ENCODE measurements around the gene ITGA11. TPM values are rescaled to one million over a fixed set of nuclear protein-coding genes. Genes with fewer than 3 reads are reported as not detected.

The ITGA11 gene
- total and polyA plus RNA-seq, 9 donors, result 1.2 to 34.5 (median 4.4) TPM

GRCh38 chr15:68386587-68387288 lies 45.2 kb downstream of the ITGA11 start:
- TF ChIP-seq CTCF (IDR thresholded peaks at IDR 0.05), result no peak
- TF ChIP-seq POLR2A (IDR thresholded peaks at IDR 0.05), result no peak
- TF ChIP-seq EP300 (IDR thresholded peaks at IDR 0.05), result no peak
- Histone ChIP-seq H3K4me1 (ENCODE audit: insufficient read depth) (peaks cover 5% of the 10 kb centered on the region), H3K4me3 (no peak overlapping the region), H3K36me3 (no peaks in the 10 kb centered on the region), H3K27me3 (no peaks in the 10 kb centered on the region), H3K27ac (no peak overlapping the region), H3K9me3 (no peaks in the 10 kb centered on the region)
- intact Hi-C loops (cut with DNase I), result loop anchor here in 1 of 4 donors (10.0 kb wide), 1 partner anchor 132 kb away; no protein-coding TSS in a partner anchor
- 87 to 90% (median 90%) methylated on average over 9 of the region's 9 CpGs for WGBS, 3 donors
- DNase-seq, result peak in 2 of 5 donors; percentile 1 to 14

GRCh38 chr15:68385671-68386586 lies 46.0 kb downstream of the ITGA11 start:
- H3K27ac ChIP-seq, result no peak overlapping the region
- H3K36me3 ChIP-seq, result no peaks in the 10 kb centered on the region
- 95 to 97% (median 96%) methylated on average over 8 of the region's 8 CpGs for WGBS, 3 donors
- intact Hi-C loops (cut with DNase I), result loop anchor here in 1 of 4 donors (10.0 kb wide), 1 partner anchor 131 kb away; no protein-coding TSS in a partner anchor
- TF ChIP-seq CTCF (IDR thresholded peaks at IDR 0.05) (no peak), POLR2A (IDR thresholded peaks at IDR 0.05) (no peak)
- peaks cover 5% of the 10 kb centered on the region for H3K4me1 ChIP-seq (ENCODE audit: insufficient read depth)
- H3K27me3 ChIP-seq, result no peaks in the 10 kb centered on the region
- peak in 3 of 5 donors; percentile 4 to 16 (median 8) for DNase-seq
- no peaks in the 10 kb centered on the region for H3K9me3 ChIP-seq
- no peak overlapping the region for H3K4me3 ChIP-seq

GRCh38 chr15:68385240-68385561 lies 46.8 kb downstream of the ITGA11 start:
- no peaks in the 10 kb centered on the region for H3K27me3 ChIP-seq
- TF ChIP-seq POLR2A (IDR thresholded peaks at IDR 0.05) (no peak), CTCF (IDR thresholded peaks at IDR 0.05) (no peak), EP300 (IDR thresholded peaks at IDR 0.05) (no peak)
- peak overlapping the region in 1 of 2 donors; percentile 29 for H3K27ac ChIP-seq
- H3K4me3 ChIP-seq, result no peak overlapping the region
- peaks cover 5% of the 10 kb centered on the region for H3K4me1 ChIP-seq (ENCODE audit: insufficient read depth)
- intact Hi-C loops (cut with DNase I), result loop anchor here in 1 of 4 donors (10.0 kb wide), 1 partner anchor 130 kb away; no protein-coding TSS in a partner anchor
- WGBS, 3 donors, result 85 to 95% (median 94%) methylated on average over 3 of the region's 3 CpGs
- peak in 2 of 5 donors; percentile 9 to 22 for DNase-seq
- no peaks in the 10 kb centered on the region for H3K36me3 ChIP-seq
- no peaks in the 10 kb centered on the region for H3K9me3 ChIP-seq

- WGBS, 3 donors, result 14 to 20% (median 17%) methylated on average over 9 of the region's 9 CpGs
- Histone ChIP-seq H3K27me3 (no peaks in the 10 kb centered on the region), H3K4me1 (ENCODE audit: insufficient read depth) (peaks cover 5% of the 10 kb centered on the region), H3K27ac (peak overlapping the region; percentile 4 to 29), H3K36me3 (no peaks in the 10 kb centered on the region), H3K9me3 (no peaks in the 10 kb centered on the region), H3K4me3 (no peak overlapping the region)
- intact Hi-C loops (cut with DNase I), result loop anchor here in 1 of 4 donors (10.0 kb wide), 1 partner anchor 130 kb away; no protein-coding TSS in a partner anchor
- TF ChIP-seq POLR2A (IDR thresholded peaks at IDR 0.05) (no peak), EP300 (IDR thresholded peaks at IDR 0.05) (no peak), CTCF (IDR thresholded peaks at IDR 0.05) (no peak)
- peak in 4 of 5 donors; percentile 25 to 62 (median 38) for DNase-seq
These were observed 47.3 kb downstream of the ITGA11 start for GRCh38 chr15:68384451-68385239.

All from ovary (tissue), 9 donors.